Neuron (in vitro differentiated cells): ENCODE results near the gene TSPAN31.

Source experiments
- H2AFZ ChIP-seq: one replicate; pipeline ENCODE4 v1.6.1; 2013; ENCODE audit warnings: low read depth, mild to moderate bottlenecking, inconsistent platforms, low read length, moderate library complexity
- H3K27me3 ChIP-seq: one replicate; pipeline ENCODE4 v1.6.1; 2013; ENCODE audit warnings: low read length; ENCODE audit not compliant: insufficient read depth
- H3K36me3 ChIP-seq: one replicate; pipeline ENCODE4 v1.6.1; 2013; ENCODE audit warnings: low read length; ENCODE audit not compliant: insufficient read depth
- H3K4me1 ChIP-seq: one replicate; pipeline ENCODE4 v1.6.1; 2013; ENCODE audit warnings: low read length; ENCODE audit not compliant: insufficient read depth
- H3K4me3 ChIP-seq: 2 replicates; pipeline ENCODE4 v1.5.1; 2013; ENCODE audit warnings: mild to moderate bottlenecking, low read length, moderate library complexity
- H3K9me3 ChIP-seq: one replicate; pipeline ENCODE4 v1.6.1; 2013; ENCODE audit warnings: low read length

The TSPAN31 gene

GRCh38 chr12:57745485-57745881, 644 bp downstream of the TSPAN31 start:
- H3K36me3 ChIP-seq, result peaks cover 38% of the 10 kb centered on the region
- no peak overlapping the region for H2AFZ ChIP-seq
- peaks cover 21% of the 10 kb centered on the region for H3K4me1 ChIP-seq
- H3K4me3 ChIP-seq, result peak overlapping the region; percentile 82
- no peaks in the 10 kb centered on the region for H3K27me3 ChIP-seq
- no peaks in the 10 kb centered on the region for H3K9me3 ChIP-seq

- Histone ChIP-seq H3K4me3 (peak overlapping the region; percentile 82), H3K9me3 (no peaks in the 10 kb centered on the region), H2AFZ (no peak overlapping the region), H3K27me3 (no peaks in the 10 kb centered on the region), H3K4me1 (peaks cover 25% of the 10 kb centered on the region), H3K36me3 (peaks cover 43% of the 10 kb centered on the region)
Observed at GRCh38 chr12:57746025-57746424, 1.2 kb downstream of the TSPAN31 start.

GRCh38 chr12:57749061-57749460, 4.2 kb downstream of the TSPAN31 start:
- Histone ChIP-seq H3K4me1 (peaks cover 39% of the 10 kb centered on the region), H3K4me3 (no peak overlapping the region), H3K9me3 (no peaks in the 10 kb centered on the region), H3K27me3 (no peaks in the 10 kb centered on the region), H2AFZ (no peak overlapping the region), H3K36me3 (peaks cover 45% of the 10 kb centered on the region)

- H3K36me3 ChIP-seq, result peaks cover 45% of the 10 kb centered on the region
Observed at GRCh38 chr12:57750561-57751431, 6.0 kb downstream of the TSPAN31 start.

GRCh38 chr12:57751432-57751787, 6.6 kb downstream of the TSPAN31 start:
- Histone ChIP-seq H3K4me3 (peak overlapping the region; percentile 79), H3K27me3 (no peaks in the 10 kb centered on the region), H3K36me3 (peaks cover 40% of the 10 kb centered on the region), H2AFZ (peak overlapping the region; percentile 14), H3K9me3 (no peaks in the 10 kb centered on the region), H3K4me1 (peaks cover 41% of the 10 kb centered on the region)

More at GRCh38 chr12:57750561-57751431, 6.0 kb downstream of the TSPAN31 start:
- Histone ChIP-seq H3K4me3 (peak overlapping the region; percentile 79), H2AFZ (no peak overlapping the region), H3K27me3 (no peaks in the 10 kb centered on the region), H3K9me3 (no peaks in the 10 kb centered on the region), H3K4me1 (peaks cover 40% of the 10 kb centered on the region)

GRCh38 chr12:57751788-57752667, 7.2 kb downstream of the TSPAN31 start, which contains the start of gene CDK4:
Gene CDK4, minus strand, starts transcription at chr12:57752310. Its CDS starts 593 bp downstream, at chr12:57751717.
- Histone ChIP-seq H3K4me1 (peaks cover 40% of the 10 kb centered on the region), H3K36me3 (peaks cover 37% of the 10 kb centered on the region), H3K4me3 (peak within 1 kb of the TSS; percentile 79), H3K27me3 (no peaks in the 10 kb centered on the region), H2AFZ (peak within 1 kb of the TSS; percentile 14), H3K9me3 (no peaks in the 10 kb centered on the region)

- Histone ChIP-seq H2AFZ (no peak overlapping the region), H3K4me3 (peak overlapping the region; percentile 37), H3K27me3 (no peaks in the 10 kb centered on the region), H3K9me3 (no peaks in the 10 kb centered on the region), H3K36me3 (peaks cover 34% of the 10 kb centered on the region), H3K4me1 (peaks cover 40% of the 10 kb centered on the region)
Observed at GRCh38 chr12:57752668-57753000, 7.8 kb downstream of the TSPAN31 start.

GRCh38 chr12:57753756-57754337, 9.0 kb downstream of the TSPAN31 start:
- Histone ChIP-seq H2AFZ (no peak overlapping the region), H3K9me3 (no peaks in the 10 kb centered on the region), H3K27me3 (no peaks in the 10 kb centered on the region), H3K4me1 (peaks cover 40% of the 10 kb centered on the region), H3K36me3 (peaks cover 37% of the 10 kb centered on the region), H3K4me3 (peak overlapping the region; percentile 56)

- H3K4me1 ChIP-seq, result peaks cover 40% of the 10 kb centered on the region
- no peak within 1 kb of the TSS for H2AFZ ChIP-seq
- H3K36me3 ChIP-seq, result peaks cover 34% of the 10 kb centered on the region
- H3K27me3 ChIP-seq, result no peaks in the 10 kb centered on the region
- H3K9me3 ChIP-seq, result no peaks in the 10 kb centered on the region
- peak within 1 kb of the TSS; percentile 61 for H3K4me3 ChIP-seq
Observed at GRCh38 chr12:57754411-57755193, 9.8 kb downstream of the TSPAN31 start, which contains the start of gene MARCHF9. Gene MARCHF9, plus strand, starts transcription at chr12:57755103. Its CDS starts 426 bp downstream, at chr12:57755529.

GRCh38 chr12:57755194-57755453, 10.3 kb downstream of the TSPAN31 start:
- peaks cover 36% of the 10 kb centered on the region for H3K36me3 ChIP-seq
- H3K4me3 ChIP-seq, result peak overlapping the region; percentile 61
- no peaks in the 10 kb centered on the region for H3K27me3 ChIP-seq
- no peaks in the 10 kb centered on the region for H3K9me3 ChIP-seq
- H3K4me1 ChIP-seq, result peaks cover 40% of the 10 kb centered on the region
- H2AFZ ChIP-seq, result no peak overlapping the region

- Histone ChIP-seq H3K36me3 (peaks cover 32% of the 10 kb centered on the region), H3K9me3 (no peaks in the 10 kb centered on the region), H3K4me3 (peak overlapping the region; percentile 61), H3K4me1 (peaks cover 36% of the 10 kb centered on the region), H2AFZ (no peak overlapping the region), H3K27me3 (no peaks in the 10 kb centered on the region)
Observed at GRCh38 chr12:57755454-57756372, 10.9 kb downstream of the TSPAN31 start.
